Panc1 (cell line): ENCODE data around the gene GJB4.

ENCODE experiments used
- CTCF ChIP-seq: fragments of 450-650 bp; IDR thresholded peaks from 2 replicates; pipeline ENCODE4 v1.5.1; 2017; ENCODE audit warnings: mild to moderate bottlenecking
- SIN3A ChIP-seq: IDR thresholded peaks from 2 replicates; pipeline ENCODE4 v1.6.1; 2012; ENCODE audit warnings: low read depth, mild to moderate bottlenecking, low read length, moderate library complexity, borderline replicate concordance; ENCODE audit not compliant: insufficient read depth

- TF ChIP-seq SIN3A (no peak), CTCF (no peak)
These were observed 11.5 kb downstream of the GJB4 start for GRCh38 chr1:34770891-34771504.
